Inflammatory macrophage treated with lipopolysaccharide for 1 hour (primary cell): ENCODE measurements around the gene DOCK6.
"Not testable (repeated sequence)": the region's sequence is repeated elsewhere in the genome, so short reads cannot be mapped to it uniquely, and the experiment has no call there.

Experiments
- DNase-seq, 2 donors: peaks; one replicate each; pipeline ENCODE4 v3.0.0-alpha.2; 2020 to 2022

DOCK6 gene

DNA sequence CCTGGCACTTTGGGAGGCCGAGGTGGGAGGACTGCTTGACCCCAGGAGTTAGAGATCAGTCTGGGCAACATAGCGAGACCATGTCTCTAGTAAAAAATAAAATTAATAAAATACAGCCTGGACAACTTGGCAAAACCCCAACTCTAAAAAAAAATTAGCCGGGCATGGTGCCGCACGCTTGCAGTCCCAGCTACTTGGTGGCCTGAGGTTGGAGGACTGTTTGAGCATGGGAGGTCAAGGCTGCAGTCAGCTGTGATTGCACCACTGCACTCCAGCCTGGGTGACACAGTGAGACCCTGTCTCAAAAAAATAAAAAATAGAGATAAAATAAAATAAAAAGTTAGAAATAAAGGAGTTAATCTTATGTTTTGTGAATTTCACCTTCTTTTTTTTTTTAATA lies 91.2 kb downstream of the DOCK6 start:
- DNase-seq: no peak

GRCh38 chr19:11169896-11170678 lies 92.2 kb downstream of the DOCK6 start:
- no peak for DNase-seq

DNA sequence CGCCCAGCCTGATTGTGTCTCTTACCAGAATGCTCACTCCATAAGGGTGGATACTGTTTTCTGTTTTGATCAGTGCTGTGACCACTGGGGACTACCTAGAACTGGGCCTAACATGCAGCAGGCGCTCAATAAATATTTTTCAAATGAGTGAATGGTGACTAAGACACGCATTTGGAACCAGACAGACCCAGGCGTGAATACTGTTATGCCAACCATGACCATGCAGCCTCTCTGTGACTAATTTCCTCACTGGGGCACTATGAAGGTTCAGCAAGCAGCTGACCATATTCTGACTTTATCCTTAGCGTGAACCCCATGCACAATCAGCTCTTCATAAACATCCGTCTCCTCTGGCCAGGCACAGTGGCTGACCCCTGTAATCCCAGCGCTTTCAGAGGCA lies 93.8 kb downstream of the DOCK6 start:
- DNase-seq: no peak

GRCh38 chr19:11166281-11167142 lies 95.8 kb downstream of the DOCK6 start:
- no peak for DNase-seq

DNA sequence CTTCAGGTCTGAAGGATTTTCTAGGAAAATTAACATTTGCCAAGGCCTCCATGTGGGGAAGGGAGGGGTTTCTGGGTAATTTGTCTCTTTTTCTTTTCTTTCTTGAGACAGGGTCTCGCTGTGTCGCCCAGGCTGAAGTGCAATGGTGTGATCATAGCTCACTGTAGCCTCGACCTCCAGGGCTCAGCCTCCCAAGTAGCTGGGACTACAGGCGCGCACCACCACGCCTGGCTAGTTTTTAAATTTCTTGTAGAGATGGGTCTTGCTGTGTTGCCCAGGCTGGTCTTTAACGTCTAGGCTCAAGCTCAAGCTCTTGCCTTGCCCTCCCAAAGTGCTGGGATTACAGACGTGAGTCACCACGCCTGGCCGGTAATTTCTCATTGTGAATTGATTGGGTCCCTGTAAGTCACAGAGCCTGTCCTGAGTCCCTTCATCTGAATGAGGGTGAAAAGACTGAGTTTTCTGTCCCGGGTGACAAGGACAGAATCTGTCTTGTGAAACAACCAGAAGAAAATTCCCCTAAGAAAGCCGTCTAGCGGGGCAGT lies 96.8 kb downstream of the DOCK6 start:
- DNase-seq: no peak

DNA sequence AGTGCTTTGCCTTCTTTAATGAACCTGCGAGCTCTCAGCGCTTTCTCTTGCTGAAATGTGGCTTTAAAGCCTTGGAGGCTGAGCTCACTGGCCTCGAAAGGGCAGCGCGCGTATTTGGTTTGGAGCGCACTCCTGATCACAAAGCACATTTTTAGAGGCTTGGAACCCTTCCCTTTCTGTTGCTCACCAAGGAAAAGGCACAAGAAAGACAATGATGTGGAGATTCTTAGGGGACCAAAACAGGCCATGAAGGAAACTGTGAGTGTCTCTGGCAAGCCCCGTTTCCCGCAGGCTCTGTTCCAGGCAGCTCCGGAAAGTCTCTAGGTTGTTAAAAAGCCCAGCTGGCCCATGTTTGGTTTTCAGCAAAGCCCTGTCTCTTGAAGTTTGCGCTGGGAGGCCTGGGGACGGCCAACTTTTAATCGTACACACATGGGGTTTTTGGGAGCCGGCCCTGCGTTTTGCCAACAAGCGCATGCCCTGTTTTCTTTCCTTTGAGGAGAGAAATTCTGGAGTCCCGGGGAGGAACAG lies 97.4 kb downstream of the DOCK6 start:
- no peak for DNase-seq

DNA sequence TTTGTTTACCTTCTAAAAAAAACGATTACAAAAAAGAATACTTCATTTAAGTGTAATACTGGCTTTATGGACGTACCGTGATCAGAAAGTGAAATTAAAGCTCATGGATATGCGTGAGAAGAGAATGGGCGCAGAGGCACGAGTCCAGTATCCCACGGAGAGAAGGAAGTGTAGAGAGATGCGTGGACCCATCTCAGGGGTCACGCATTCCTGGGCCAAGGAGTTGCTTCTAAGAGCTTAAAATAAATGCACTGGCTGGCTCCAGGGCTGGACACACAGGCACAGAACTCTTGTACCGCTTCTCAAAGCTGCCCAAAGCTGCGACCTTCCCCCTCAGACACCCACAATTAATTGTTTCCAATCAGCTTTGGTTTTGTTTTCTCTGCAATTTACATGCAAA lies 98.0 kb downstream of the DOCK6 start:
- DNase-seq: no peak

DNA sequence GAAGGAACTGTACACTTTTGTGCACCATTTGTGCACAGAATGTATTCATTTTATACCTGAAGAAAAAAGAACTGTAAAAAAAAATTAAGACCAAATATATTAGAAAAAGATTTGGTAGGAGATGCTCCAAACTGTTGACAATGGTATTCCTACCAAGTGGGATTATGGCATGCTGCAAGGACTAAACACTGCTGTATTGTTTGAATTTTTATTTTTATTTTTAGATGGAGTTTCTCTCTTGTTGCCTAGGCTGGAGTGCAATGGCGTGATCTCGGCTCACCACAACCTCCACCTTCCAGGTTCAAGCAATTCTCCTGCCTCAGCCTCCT lies 101.9 kb downstream of the DOCK6 start:
- not testable (repeated sequence) for DNase-seq

- no peak for DNase-seq
Measured at GRCh38 chr19:11159598-11160439, 102.5 kb downstream of the DOCK6 start.

GRCh38 chr19:11155373-11156120 lies 106.8 kb downstream of the DOCK6 start, which contains the start of gene SPC24:
TSS of gene SPC24 (minus strand) at chr19:11155782. CDS start at chr19:11155776, 6 bp downstream.
- DNase-seq: peak; percentile 98 to 99

GRCh38 chr19:11154683-11155047 lies 107.7 kb downstream of the DOCK6 start:
- no peak for DNase-seq

DNA sequence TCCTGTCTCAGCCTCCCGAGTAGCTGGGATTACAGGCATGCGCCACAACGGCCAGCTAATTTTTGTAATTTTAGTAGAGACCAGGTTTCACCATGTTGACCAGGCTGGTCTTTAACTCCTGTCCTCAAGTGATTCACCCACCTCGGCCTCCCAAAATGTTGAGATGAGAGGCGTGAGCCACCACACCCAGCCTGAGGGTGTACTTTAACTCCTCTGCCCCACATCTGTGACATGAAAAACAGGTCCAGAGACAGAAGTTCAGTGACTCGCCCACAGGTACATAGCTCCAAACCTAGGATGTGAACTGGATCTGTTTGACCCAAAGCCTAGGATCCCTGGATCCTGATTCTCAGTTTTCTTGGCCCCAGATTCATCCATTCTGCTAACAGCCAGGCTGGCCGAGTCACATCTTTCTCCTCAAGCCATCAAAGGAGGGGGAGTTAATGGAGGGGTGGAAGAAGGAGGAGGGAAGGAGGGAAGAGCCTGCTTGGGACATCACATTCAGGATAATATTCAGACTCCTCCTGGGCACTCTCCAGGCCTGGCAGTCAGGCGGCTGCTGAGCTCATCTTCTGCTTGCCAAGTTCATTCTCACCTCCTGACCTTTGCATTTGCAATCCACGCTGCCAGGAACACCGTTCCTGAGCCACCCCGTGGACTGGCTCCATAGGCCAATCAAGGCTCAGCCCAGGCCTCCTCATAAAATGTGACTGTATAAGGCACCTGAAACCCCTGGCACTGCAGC lies 109.8 kb downstream of the DOCK6 start:
- no peak for DNase-seq

DNA sequence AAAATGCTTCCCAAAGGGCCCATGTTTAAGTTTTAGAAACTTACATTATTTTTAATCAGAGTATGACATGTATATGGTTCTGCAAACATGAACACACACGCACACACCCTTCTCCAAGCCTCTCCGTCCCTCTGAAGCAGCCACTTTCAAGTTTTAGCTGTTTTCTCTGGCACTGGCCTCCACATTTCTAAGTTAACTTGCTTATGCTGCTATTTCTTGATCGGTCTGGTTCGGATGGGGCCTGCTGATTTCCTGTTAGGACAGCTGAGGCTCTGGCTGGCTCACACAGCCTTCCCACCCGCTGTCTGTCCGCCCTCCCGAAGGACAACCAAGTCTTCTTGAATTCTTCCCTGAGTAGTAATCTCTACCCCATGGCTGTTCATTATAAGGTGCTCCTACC lies 111.1 kb downstream of the DOCK6 start:
- DNase-seq: no peak
